Breast epithelium (tissue), 4 donors: ENCODE measurements around the gene CATSPER1. TPM values are rescaled to one million over a fixed set of nuclear protein-coding genes. Genes with fewer than 3 reads are reported as not detected.
"Not testable (repeated sequence)": the region's sequence is repeated elsewhere in the genome, so short reads cannot be mapped to it uniquely, and the experiment has no call there.

Experiments used
- DNase-seq, 2 donors: peaks; one replicate each; pipeline ENCODE4 v3.0.0-alpha.2; 2019; ENCODE audit warnings: low spot score in 2 of 2
- H3K27ac ChIP-seq, 2 donors: fragments of 200-600 bp; sonication (generic) in 1 of 2; one replicate each; pipeline ENCODE4 v1.5.1; 2016 to 2019; ENCODE audit warnings: mild to moderate bottlenecking in 1 of 2
- H3K27me3 ChIP-seq, 2 donors: fragments of 200-600 bp; sonication (generic) in 1 of 2; one replicate each; pipeline versions ENCODE4 v1.5.1 to v1.6.0; 2017 to 2019; ENCODE audit warnings: control low read depth in 1 of 2, mild to moderate bottlenecking in 1 of 2
- H3K36me3 ChIP-seq: fragments of 200-600 bp; one replicate; pipeline ENCODE4 v1.5.1; 2019
- H3K4me1 ChIP-seq, 2 donors: fragments of 200-600 bp; sonication (generic); one replicate each; pipeline ENCODE4 v1.5.1; 2016 to 2019; ENCODE audit warnings: control low read depth in 1 of 2
- H3K4me3 ChIP-seq, 3 donors: fragments of 200-600 bp; sonication (generic); 1 replicate in 2 of 3; 2 replicates in 1 of 3; pipeline ENCODE4 v1.5.1; 2016 to 2019; ENCODE audit warnings: mild to moderate bottlenecking in 3 of 3, moderate library complexity in 2 of 3
- H3K9me3 ChIP-seq, 2 donors: fragments of 200-600 bp; sonication (generic) in 1 of 2; one replicate each; pipeline ENCODE4 v1.5.1; 2016 to 2019; ENCODE audit warnings: control low read depth in 1 of 2
- CTCF ChIP-seq, 3 donors: fragments of 450-650 bp; IDR thresholded peaks; one replicate each; pipeline ENCODE4 v1.5.1; 2016 to 2017; ENCODE audit warnings: antibody characterized with exemption in 3 of 3, mild to moderate bottlenecking in 3 of 3, moderate library complexity in 3 of 3
- POLR2A ChIP-seq: fragments of 450-650 bp; IDR thresholded peaks from one replicate; pipeline ENCODE4 v1.6.1; 2016; ENCODE audit warnings: antibody characterized with exemption, mild to moderate bottlenecking, moderate library complexity
- POLR2AphosphoS5 ChIP-seq, 3 donors: sonication (generic); formaldehyde crosslinking; IDR thresholded peaks; one replicate each; pipeline ENCODE4 v1.6.1; 2017; ENCODE audit warnings: antibody characterized with exemption in 3 of 3
- intact Hi-C: fragments of 100-400 bp; cut with DNase I; formaldehyde crosslinking; loops from one replicate; pipeline ENCODE4 v1.15.1; 2023; ENCODE audit warnings: low total_unique reads
- total RNA-seq, 3 donors: library from RNA; depleted of rRNA; stranded (reverse); fragments of >200 nt; gene quantifications; one replicate each; pipeline ENCODE4 v1.1.0, GENCODE V29; 2016

Gene CATSPER1
- total RNA-seq, 3 donors from 2014 or later = 0.32 to 1.3 TPM; not detected in 1

GRCh38 chr11:66035653-66036333, 9.5 kb upstream of the CATSPER1 start:
- H3K27me3 ChIP-seq = no peaks in the 10 kb centered on the region
- no peaks in the 10 kb centered on the region for H3K4me1 ChIP-seq
- no peaks in the 10 kb centered on the region for H3K9me3 ChIP-seq
- H3K27ac ChIP-seq = no peak overlapping the region
- intact Hi-C loops = no loop called here
- H3K36me3 ChIP-seq = no peaks in the 10 kb centered on the region
- TF ChIP-seq POLR2AphosphoS5 (IDR thresholded peaks at IDR 0.05) = no peak
- TF ChIP-seq CTCF (IDR thresholded peaks at IDR 0.05) = no peak
- TF ChIP-seq POLR2A = no peak
- no peak overlapping the region for H3K4me3 ChIP-seq
- DNase-seq = no peak

DNA sequence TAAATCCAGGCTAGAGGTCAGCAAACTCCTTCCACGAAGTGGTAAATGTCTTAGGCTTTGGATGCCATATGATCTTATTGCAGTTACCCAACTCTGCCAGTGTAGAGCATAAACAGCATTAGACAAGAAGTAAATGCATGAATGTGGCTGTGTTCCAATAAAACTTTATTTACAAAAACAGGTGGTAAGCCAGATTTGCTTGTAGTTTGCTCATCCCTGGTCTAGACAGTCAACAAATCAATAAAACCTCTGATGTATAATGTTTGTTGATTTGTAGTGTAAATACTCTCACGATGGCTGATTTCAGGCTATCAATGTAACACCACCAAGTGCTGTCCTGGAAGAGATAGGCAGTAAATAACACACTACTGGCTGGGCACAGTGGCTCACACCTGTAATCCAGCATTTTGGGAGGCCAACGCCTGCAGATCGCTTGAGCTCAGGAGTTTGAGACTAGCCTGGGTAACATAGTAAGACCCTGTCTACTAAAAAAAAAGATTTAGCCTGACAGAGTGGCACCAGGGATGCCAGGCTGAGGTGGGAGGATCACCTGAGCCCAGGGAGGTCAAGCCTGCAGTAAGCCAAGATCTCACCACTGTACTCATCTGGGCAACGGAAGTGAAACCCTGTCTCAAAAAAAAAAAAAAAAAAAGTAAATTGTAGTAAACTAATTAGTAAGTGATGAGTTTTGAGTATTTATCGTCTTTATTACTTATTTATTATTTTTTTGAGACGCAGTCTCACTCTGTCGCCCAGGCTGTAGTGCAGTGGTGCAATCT, 6.9 kb upstream of the CATSPER1 start:
- H3K9me3 ChIP-seq = no peaks in the 10 kb centered on the region
- TF ChIP-seq POLR2A (no peak), CTCF (IDR thresholded peaks at IDR 0.05) (no peak), POLR2AphosphoS5 (IDR thresholded peaks at IDR 0.05) (no peak)
- H3K36me3 ChIP-seq = no peaks in the 10 kb centered on the region
- DNase-seq = no peak
- H3K4me1 ChIP-seq = no peaks in the 10 kb centered on the region
- H3K27me3 ChIP-seq = no peaks in the 10 kb centered on the region
- H3K4me3 ChIP-seq = no peak overlapping the region
- intact Hi-C loops = no loop called here
- no peak overlapping the region for H3K27ac ChIP-seq

GRCh38 chr11:66023186-66023440, 3.2 kb downstream of the CATSPER1 start:
- H3K9me3 ChIP-seq, H3K36me3 ChIP-seq, H3K27me3 ChIP-seq, H3K27ac ChIP-seq, intact Hi-C loops, H3K4me3 ChIP-seq, H3K4me1 ChIP-seq, DNase-seq: not testable (repeated sequence)

- Histone ChIP-seq H3K27me3 (peaks cover 0 to 7% of the 10 kb centered on the region in 2 donors), H3K27ac (no peak overlapping the region), H3K9me3 (no peaks in the 10 kb centered on the region), H3K36me3 (no peaks in the 10 kb centered on the region), H3K4me1 (no peaks in the 10 kb centered on the region), H3K4me3 (peak overlapping the region in 2 of 3 donors; percentile 26 to 55)
- intact Hi-C loops = no loop called here
- peak; percentile 87 to 94 (median 90) for TF ChIP-seq CTCF (IDR thresholded peaks at IDR 0.05)
- TF ChIP-seq POLR2AphosphoS5 (IDR thresholded peaks at IDR 0.05) = no peak
- peak in 1 of 2 donors; percentile 70 for DNase-seq
These were observed 3.7 kb downstream of the CATSPER1 start for GRCh38 chr11:66022401-66023185.

GRCh38 chr11:66020618-66021357, 5.5 kb downstream of the CATSPER1 start:
- TF ChIP-seq POLR2AphosphoS5 (IDR thresholded peaks at IDR 0.05) (no peak), POLR2A (no peak), CTCF (IDR thresholded peaks at IDR 0.05) (no peak)
- no peak for DNase-seq
- no peak overlapping the region for H3K4me3 ChIP-seq
- peaks cover 0 to 7% of the 10 kb centered on the region in 2 donors for H3K27me3 ChIP-seq
- no peaks in the 10 kb centered on the region for H3K36me3 ChIP-seq
- intact Hi-C loops = no loop called here
- H3K9me3 ChIP-seq = no peaks in the 10 kb centered on the region
- no peak overlapping the region for H3K27ac ChIP-seq
- H3K4me1 ChIP-seq = no peaks in the 10 kb centered on the region
